ENCODE results near the gene ASTN2.

ASTN2 gene

DNA sequence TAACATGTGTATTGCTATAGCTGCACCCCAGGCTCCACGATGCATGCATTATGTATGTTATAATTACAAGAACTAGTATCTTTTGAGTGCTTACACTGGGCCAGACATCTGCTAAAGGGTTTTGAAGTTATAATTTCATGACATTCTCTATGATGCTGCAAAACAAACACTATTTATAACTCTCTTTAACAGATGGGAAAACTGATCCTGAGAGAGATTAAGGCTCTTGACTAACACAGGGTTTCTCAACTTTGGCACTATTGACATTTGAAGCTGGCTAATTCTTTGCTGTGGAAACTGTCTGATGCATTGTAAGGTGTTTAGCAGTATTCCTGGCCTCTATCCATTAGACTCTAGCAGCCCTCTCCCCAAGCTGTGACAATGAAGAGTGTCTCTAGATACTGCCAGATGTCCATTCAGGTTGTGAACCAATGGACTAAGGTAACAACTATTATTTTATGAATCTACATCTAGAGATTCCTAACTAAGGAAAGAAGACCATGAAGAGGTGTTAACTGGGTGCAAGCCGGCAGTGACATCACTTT, 258.6 kb downstream of the ASTN2 start:
- peak; percentile 5 for DNase-seq

GRCh38 chr9:117153021-117153420, 261.8 kb downstream of the ASTN2 start:
- DNase-seq: no peak

DNA sequence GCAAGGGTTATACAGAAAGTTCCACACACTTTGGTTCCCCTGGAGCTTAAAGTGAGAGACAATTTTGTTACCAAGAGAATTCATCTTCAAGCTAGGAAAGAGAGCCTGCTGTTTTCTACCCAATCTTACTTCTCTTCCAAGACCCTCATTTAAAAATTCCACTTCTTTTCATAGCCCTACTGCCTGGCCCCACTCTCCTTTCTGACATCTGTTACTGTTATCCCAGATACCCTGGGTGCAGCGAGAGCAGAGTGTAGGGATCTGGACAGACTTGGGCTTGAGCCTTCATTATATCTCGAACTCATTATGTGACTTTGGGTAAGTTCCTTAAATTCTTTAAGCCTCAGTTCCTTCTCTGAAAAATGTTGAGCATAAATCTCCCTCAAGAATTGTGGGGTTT, 263.1 kb downstream of the ASTN2 start:
- DNase-seq: no peak

- no peak for DNase-seq
Measured at GRCh38 chr9:117149996-117150395, 264.9 kb downstream of the ASTN2 start.

DNA sequence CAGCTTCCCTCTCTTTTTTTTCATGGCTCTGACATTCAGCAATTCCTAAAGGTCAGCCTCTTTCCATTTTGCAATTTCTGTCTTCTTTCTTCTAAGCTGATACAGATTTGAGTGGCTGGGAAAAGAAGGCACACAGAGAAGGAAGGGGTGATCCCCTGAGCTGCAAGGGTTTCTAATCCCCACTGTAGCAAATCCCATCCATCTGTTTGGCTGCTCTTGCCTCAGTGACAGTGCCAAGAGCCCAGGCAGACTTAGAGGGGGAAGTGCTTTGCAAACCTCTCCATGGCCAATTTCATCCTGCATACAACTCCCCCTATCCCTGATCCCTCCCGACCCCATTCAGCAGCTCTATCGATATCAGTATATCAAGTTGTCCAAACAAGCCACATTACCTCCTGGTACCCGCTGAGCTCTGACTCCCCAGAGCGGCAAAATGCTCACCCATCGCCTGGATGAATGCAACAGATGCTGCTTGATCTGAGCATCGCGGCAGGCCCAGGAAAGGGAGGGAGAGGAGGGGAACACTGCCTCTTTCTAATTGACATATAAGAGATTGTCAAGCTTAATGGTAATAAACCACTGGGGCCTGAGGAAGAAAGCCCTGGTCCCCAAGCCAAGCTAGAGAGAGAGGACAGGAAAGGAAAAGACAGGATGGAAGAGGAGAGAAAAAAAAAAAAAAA, 268.9 kb downstream of the ASTN2 start:
- no peak for DNase-seq

- DNase-seq: no peak
Measured at GRCh38 chr9:117145081-117145480, 269.8 kb downstream of the ASTN2 start.

GRCh38 chr9:117138231-117138630, 276.6 kb downstream of the ASTN2 start:
- no peak for DNase-seq

DNA sequence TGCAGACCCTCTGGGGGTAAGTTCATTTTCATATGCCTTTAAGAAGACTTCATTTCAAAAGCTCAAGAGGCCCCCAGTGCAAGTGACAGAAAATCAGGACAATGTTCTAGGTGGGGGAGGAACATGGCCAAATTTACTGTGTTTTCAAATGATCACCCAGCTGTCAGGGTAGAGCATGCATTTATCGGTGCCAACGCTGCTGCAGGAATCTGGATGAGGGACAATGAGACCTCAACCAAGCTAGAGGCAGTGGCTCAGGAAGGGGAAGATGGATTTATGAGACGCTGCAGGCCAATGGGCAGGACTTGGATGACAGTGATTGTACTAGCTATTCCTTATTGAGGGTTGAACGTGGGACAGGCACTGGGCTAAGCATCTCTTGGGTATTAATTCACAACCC, 278.4 kb downstream of the ASTN2 start:
- DNase-seq: no peak

DNA sequence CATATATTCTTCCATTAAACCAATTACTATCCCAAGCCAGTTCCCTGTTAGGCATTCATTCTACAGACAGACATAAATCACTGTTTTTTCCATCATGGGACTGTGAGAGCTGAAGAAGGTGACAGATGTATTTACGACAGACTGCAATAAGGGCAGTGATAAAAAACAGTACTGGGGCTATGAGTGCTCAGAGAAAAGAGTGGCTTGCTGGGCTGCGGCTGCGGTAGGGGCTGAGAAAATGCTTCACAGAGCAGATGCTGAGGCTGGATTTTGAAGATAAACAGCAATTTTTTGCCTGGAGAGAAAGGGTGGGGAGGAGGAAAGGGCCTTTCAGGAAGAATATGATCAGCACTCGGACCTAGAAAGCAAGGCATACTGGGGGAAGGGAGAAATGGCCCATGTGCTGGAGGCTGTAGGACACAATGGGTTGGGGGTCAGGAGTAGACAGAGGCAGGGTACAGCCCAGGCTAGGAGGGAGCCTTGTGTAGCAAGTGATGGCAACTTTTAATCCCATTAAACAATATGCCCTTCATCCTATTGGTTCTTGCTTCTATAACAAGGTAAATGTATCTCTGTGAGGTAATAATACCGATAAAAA, 279.3 kb downstream of the ASTN2 start:
- DNase-seq: no peak

DNA sequence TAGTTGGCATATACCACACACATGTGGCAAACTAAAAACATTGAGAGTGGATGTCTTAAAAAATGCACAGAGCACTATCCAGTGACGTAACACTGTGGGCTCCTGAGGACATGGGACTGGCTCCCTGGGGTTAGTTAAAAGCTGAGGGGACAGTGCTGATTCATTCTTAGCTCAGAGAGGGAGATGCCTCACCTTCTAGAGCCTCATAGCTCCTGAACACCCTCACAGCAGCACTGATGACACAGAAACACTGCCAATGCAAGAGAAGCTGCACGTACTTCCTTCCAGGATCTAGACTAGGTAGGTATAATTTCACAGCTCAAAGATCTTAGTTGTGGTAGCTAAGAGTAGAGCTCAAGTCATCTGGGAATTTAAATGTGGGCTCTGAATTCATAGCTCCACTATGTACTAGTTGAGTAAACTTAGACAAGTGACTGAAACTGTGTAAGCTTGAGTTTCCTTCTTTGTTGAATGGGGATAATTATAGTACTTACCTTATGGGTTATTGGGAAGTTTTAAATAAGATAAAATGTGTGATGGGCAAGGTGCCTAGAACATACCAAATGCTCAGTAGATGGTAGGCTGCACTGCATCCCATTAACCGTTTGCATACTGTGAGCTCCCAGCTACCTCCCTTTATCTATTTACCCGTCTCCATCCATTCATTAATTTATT, 279.9 kb downstream of the ASTN2 start:
- DNase-seq: no peak

DNA sequence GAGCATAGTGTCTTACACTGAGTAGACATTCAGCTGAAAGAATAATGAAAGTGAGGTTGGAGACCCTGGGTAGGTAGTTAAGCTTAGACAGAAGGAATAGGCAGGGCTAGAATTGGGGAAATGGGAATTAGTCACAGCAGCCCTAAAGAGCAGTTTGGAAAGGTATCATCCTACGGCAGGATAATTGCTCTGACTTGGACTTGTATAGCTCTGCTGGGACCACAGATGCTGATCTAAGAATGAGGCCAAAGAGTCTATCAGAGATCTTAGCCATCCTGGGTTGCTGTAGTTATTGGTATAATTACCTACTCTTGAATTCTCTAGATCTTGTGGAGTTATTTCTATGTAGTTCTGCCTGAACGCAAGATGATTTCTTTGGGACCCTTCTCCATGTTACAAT, 288.0 kb downstream of the ASTN2 start:
- no peak for DNase-seq

- peak; percentile 45 for DNase-seq
Measured at GRCh38 chr9:117125531-117125930, 289.3 kb downstream of the ASTN2 start.

DNA sequence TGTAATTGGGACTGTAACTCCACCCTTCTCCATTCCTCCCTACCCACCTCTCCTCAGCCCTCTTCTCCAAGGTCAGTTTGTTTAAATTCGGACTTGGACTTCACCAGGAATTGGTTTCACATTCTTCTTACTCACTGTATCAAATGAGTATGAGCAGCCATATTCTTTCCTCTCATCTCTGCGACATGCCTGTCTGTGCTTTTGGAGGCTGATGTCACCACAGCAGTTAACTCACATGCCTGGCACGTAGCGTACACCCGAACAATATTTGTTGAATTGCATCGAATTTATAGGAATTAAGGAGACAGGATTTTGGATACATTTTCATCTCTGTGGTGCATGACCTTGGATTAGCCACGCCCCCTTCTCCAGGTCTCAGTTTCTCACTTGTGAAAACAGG, 291.1 kb downstream of the ASTN2 start:
- no peak for DNase-seq

DNA sequence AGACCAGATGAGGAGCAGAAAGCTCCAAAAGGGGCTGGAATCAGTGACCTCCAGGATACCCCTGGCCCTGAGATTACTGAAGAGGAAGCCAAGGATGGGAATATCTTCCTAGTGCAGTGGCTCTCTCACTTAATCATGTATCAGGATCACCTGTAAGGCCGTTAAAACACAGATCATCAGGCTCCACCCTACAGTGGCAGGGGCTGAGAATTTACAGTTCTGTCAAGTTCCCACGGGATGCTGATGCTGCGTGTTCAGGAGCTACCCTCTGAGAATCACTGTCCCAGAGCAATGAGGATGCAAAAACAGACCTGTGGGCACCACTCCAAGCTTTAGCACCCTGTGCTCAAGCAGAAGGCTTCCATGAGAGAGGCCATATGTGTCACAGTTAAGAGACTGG, 291.9 kb downstream of the ASTN2 start:
- no peak for DNase-seq

DNA sequence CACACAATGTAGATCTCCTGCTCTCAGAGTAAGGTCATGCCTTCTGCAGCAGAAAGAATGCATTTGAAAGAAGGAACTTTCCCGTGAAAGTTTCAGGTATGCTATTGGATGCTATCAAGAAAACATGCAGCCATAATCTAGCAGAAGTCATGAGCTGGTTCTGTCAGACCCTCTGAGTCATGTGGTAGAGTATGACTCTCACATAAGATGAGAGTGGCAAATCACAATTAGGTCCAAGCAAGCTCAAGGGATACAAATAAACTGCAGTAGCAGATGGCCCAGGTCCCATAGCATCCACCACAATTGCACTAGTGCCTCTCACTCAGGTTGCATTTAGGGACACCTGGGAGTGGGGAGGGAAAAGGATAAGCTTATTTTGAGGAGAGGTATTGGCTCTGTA, 292.8 kb downstream of the ASTN2 start:
- DNase-seq: no peak

DNA sequence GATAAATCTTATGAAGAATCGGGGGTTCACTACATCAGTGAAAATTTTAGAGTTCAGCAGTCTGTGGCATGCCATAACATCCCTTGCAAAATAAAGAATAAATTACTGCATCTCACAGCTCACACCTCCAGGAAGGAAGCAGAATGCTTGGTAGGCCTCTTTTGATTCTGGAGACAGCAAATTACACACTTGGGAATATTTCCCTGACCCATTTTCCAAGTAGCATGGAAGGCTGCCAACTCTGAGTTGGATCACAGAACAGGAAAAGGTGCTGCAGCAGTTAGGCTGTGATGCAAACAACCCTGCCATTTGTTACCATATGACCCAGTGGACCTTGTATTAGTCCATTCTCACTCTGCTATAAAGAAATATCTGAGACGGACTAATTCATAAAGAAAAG, 293.5 kb downstream of the ASTN2 start:
- DNase-seq: no peak

GRCh38 chr9:117120061-117120460, 294.8 kb downstream of the ASTN2 start:
- DNase-seq: no peak

DNA sequence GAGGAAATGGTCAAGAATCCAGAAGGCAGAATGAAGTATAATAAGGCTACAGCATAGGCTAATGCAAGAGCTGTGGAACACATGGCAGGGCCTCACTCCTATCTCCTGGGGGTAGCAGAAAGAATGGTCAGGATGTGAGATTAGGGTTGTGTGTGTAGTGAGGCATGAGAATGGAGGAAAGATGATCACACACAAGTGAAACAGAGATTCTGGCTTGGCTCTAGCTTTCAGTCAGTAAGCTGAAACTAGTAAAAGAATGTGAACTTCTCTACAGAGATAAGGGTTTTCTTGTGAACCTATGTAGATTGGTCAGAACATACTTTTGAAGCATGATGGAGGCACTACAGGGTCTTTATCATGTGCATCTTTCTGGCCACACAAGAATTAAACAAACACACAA, 298.8 kb downstream of the ASTN2 start:
- DNase-seq: no peak

DNA sequence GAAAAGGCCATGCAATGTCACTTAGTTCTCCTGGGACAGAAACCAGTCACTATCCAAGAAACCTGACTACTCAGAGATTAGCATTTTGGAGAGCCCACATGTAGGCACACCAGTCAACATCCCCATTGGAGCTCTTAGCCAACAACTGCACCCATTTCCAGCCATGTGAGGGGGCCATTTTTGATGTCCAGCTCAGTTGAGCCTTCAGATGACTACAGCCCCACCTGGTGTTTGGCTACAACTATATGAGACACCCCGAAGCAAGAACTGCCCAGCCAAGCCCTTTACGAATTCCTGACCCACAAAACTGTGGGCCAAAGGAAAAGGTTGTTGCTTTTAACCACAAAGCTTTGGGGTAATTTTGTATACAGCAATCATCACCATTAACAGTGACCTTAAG, 300.1 kb downstream of the ASTN2 start:
- no peak for DNase-seq

DNA sequence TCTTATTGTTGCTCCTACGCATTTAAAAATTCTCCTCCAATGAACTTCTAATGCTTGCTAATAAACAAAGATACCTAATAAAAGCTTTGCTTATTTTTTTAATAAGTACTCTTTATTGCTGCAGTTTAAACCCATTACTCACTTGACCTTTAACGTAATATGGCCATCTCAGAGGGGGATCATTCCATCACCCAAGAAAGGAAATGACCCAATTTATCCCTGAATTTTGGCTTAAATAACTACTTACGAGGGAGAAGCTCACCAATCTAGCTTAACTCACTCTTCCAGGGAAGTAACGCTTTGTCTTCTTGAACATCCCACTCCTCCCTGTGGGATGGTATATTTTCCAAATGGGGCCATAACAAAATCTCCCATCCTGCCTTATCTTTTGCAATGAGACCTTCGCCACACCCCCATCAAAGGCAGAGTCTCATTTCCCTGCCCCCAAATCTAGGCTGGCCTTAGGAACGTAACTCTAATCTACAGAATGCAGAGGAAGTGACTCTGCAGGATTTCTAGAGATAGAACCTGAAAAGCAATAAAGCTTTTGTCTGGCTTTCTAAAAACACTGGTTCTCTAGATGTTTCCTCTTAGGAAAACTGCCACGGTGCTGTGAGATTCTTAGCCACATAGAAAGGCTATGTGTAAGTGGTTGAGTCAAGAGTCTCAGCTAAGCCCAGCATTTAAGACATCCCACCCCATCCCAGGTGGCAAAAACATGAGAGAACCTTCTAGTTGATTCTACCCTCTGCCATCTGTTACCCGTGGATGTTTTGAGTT, 310.0 kb downstream of the ASTN2 start:
- no peak for DNase-seq

DNA sequence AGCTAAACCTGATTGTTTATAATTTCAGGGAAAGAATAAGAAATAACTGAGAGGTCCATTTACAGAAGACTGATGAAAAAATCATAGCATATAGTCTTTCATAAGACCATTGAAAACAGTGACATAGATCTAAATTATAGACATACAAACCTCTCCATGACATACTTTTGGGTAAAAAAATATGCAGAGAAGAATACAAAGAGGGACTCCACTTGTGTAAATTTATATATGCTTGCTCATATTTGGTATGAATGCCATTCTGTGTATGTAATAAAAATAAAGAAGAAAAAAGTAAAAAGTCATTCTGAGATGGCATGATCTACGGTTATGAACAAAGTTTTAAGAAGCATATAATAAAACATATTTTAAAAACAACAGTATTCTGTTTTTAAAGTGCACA, 310.7 kb downstream of the ASTN2 start:
- DNase-seq: no peak

DNA sequence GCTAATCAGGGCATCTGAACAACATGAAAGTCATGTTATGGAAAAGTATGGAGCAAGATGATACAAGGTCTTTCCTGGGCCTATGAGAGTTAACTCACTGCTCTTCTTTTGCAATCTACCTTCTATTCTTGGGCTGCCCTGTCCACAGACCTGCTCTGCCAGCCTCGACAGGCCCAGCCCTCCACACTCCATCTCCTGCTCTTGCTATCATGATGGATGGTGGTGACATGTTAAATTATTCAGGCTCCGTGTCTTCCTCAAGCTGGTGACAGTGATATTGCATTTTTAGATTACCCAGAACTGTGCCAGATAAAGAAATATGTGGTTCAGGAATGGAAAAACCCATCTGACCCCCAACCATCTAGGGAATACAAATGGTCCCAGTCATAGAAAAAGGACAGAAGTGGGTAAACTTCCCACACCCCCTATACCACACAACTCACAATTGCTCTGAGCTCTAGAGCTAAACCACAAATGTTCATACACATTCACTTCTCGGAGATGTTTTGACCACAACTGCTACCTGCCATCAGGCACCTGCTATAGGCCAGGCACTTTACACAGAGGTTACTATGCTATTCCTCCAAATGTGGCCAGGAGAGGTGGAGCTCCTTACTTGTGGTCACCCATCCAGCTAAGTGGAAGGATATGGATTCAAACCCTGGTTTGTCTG, 311.3 kb downstream of the ASTN2 start:
- DNase-seq: no peak

- no peak for DNase-seq
Measured at GRCh38 chr9:117101008-117101407, 313.8 kb downstream of the ASTN2 start.
